Mesothelial cell of epicardium (in vitro differentiated cells): ENCODE data around the gene CENPP. TPM values are rescaled to one million over a fixed set of nuclear protein-coding genes. Genes with fewer than 3 reads are reported as not detected.

Experiments used
- DNase-seq, 2 experiments: peaks; one replicate each; pipeline ENCODE4 v3.0.0; 2021; ENCODE audit warnings: low spot score in 2 of 2; ENCODE audit not compliant: unreplicated experiment in 2 of 2
- H3K27ac Mint-ChIP-seq: 2 replicates; pipeline ENCODE4 v1.8.0; 2021; ENCODE audit warnings: mixed read lengths
- H3K27me3 Mint-ChIP-seq: 2 replicates; pipeline ENCODE4 v1.8.0; 2021; ENCODE audit warnings: low read depth, mixed read lengths
- H3K36me3 Mint-ChIP-seq: 2 replicates; pipeline ENCODE4 v1.8.0; 2021; ENCODE audit warnings: mixed read lengths
- H3K4me1 Mint-ChIP-seq: 2 replicates; pipeline ENCODE4 v1.8.0; 2021; ENCODE audit warnings: mixed read lengths
- H3K4me3 Mint-ChIP-seq: 2 replicates; pipeline ENCODE4 v1.8.0; 2021; ENCODE audit warnings: mild to moderate bottlenecking, moderate library complexity, mixed read lengths
- H3K9me3 Mint-ChIP-seq: 2 replicates; pipeline ENCODE4 v1.8.0; 2021; ENCODE audit warnings: mixed read lengths
- CTCF ChIP-seq: fragments of 200-600 bp; sonication (generic); IDR thresholded peaks from one replicate; pipeline ENCODE4 v1.5.0; 2021; ENCODE audit warnings: antibody characterized with exemption; ENCODE audit not compliant: unreplicated experiment
- total RNA-seq: library from RNA; stranded (reverse); gene quantifications from 3 replicates; pipeline ENCODE4 v1.2.1, GENCODE V29; 2021

Gene CENPP
- total RNA-seq, 1 donor from 2014 or later, result 7.8 TPM

- H3K27ac Mint-ChIP-seq, result peak overlapping the region; percentile 82
Measured at GRCh38 chr9:92642041-92642451, 316.3 kb downstream of the CENPP start.

GRCh38 chr9:92642564-92642963, 316.8 kb downstream of the CENPP start:
- Mint-ChIP-seq H3K27me3 (no peaks in the 10 kb centered on the region), H3K9me3 (peaks cover 21% of the 10 kb centered on the region), H3K4me1 (peaks cover 23% of the 10 kb centered on the region), H3K27ac (peak overlapping the region; percentile 82), H3K36me3 (peaks cover 44% of the 10 kb centered on the region), H3K4me3 (no peak overlapping the region)
- no peak for TF ChIP-seq CTCF
- DNase-seq, result no peak

More at GRCh38 chr9:92642041-92642451, 316.3 kb downstream of the CENPP start:
- no peak for TF ChIP-seq CTCF
- no peak for DNase-seq
- Mint-ChIP-seq H3K4me1 (peaks cover 23% of the 10 kb centered on the region), H3K36me3 (peaks cover 39% of the 10 kb centered on the region), H3K27me3 (no peaks in the 10 kb centered on the region), H3K4me3 (no peak overlapping the region), H3K9me3 (peaks cover 18% of the 10 kb centered on the region)

GRCh38 chr9:92644278-92644677, 318.5 kb downstream of the CENPP start:
- peaks cover 49% of the 10 kb centered on the region for H3K36me3 Mint-ChIP-seq
- H3K27ac Mint-ChIP-seq, result no peak overlapping the region
- H3K27me3 Mint-ChIP-seq, result no peaks in the 10 kb centered on the region
- H3K4me3 Mint-ChIP-seq, result no peak overlapping the region
- no peak for DNase-seq
- peaks cover 21% of the 10 kb centered on the region for H3K9me3 Mint-ChIP-seq
- no peak for TF ChIP-seq CTCF
- peaks cover 23% of the 10 kb centered on the region for H3K4me1 Mint-ChIP-seq

GRCh38 chr9:92645041-92645440, 319.3 kb downstream of the CENPP start:
- no peak for DNase-seq
- H3K9me3 Mint-ChIP-seq, result peaks cover 21% of the 10 kb centered on the region
- H3K4me1 Mint-ChIP-seq, result peaks cover 23% of the 10 kb centered on the region
- H3K4me3 Mint-ChIP-seq, result no peak overlapping the region
- no peaks in the 10 kb centered on the region for H3K27me3 Mint-ChIP-seq
- TF ChIP-seq CTCF, result no peak
- H3K36me3 Mint-ChIP-seq, result peaks cover 49% of the 10 kb centered on the region
- H3K27ac Mint-ChIP-seq, result no peak overlapping the region

- H3K36me3 Mint-ChIP-seq, result peaks cover 54% of the 10 kb centered on the region
- TF ChIP-seq CTCF, result no peak
- H3K4me3 Mint-ChIP-seq, result no peak overlapping the region
- DNase-seq, result no peak
- peaks cover 21% of the 10 kb centered on the region for H3K9me3 Mint-ChIP-seq
- peaks cover 7% of the 10 kb centered on the region for H3K4me1 Mint-ChIP-seq
- H3K27ac Mint-ChIP-seq, result no peak overlapping the region
- H3K27me3 Mint-ChIP-seq, result no peaks in the 10 kb centered on the region
Measured at GRCh38 chr9:92647671-92648473, 322.1 kb downstream of the CENPP start.
